DMS153 treated with DMSO at 0.1 percent for 48 hours (cell line): ENCODE data around the gene ZBTB39.
"Not testable (repeated sequence)": the region's sequence is repeated elsewhere in the genome, so short reads cannot be mapped to it uniquely, and the experiment has no call there.

Experiments used
- DNase-seq: peaks from one replicate; lab custom pipeline; 2025; ENCODE audit not compliant: unreplicated experiment; lab: John Stamatoyannopoulos, UW

Gene ZBTB39, protein sequence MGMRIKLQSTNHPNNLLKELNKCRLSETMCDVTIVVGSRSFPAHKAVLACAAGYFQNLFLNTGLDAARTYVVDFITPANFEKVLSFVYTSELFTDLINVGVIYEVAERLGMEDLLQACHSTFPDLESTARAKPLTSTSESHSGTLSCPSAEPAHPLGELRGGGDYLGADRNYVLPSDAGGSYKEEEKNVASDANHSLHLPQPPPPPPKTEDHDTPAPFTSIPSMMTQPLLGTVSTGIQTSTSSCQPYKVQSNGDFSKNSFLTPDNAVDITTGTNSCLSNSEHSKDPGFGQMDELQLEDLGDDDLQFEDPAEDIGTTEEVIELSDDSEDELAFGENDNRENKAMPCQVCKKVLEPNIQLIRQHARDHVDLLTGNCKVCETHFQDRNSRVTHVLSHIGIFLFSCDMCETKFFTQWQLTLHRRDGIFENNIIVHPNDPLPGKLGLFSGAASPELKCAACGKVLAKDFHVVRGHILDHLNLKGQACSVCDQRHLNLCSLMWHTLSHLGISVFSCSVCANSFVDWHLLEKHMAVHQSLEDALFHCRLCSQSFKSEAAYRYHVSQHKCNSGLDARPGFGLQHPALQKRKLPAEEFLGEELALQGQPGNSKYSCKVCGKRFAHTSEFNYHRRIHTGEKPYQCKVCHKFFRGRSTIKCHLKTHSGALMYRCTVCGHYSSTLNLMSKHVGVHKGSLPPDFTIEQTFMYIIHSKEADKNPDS

GRCh38 chr12:57005980-57006808 is at the start of gene ZBTB39:
Gene ZBTB39 (minus strand): TSS chr12:57006546. CDS start chr12:57004917, 1,629 bp downstream.
- peak; percentile 25 for DNase-seq

DNA sequence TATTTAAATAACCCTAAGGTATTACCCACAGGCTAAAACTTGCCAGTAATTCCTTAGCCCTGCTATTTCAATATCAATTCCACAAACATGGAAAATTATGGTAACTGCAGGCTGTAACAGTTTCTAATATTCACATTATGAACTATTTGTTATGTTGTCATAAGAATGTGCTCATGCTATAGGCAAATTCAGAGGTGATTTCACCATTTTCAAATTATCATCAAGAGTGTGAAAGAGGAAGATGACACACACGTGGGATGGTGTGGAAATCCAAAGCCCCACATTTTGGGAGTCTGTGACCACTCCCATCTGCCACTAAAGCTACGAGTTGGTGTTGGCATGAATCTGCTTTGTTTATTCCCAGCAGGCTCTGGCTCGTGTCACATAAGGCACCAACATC is 49.5 kb upstream of the ZBTB39 start:
- DNase-seq = no peak

GRCh38 chr12:57053901-57054300 is 47.6 kb upstream of the ZBTB39 start:
- not testable (repeated sequence) for DNase-seq

GRCh38 chr12:57053146-57053545 is 46.8 kb upstream of the ZBTB39 start:
- DNase-seq = not testable (repeated sequence)

DNA sequence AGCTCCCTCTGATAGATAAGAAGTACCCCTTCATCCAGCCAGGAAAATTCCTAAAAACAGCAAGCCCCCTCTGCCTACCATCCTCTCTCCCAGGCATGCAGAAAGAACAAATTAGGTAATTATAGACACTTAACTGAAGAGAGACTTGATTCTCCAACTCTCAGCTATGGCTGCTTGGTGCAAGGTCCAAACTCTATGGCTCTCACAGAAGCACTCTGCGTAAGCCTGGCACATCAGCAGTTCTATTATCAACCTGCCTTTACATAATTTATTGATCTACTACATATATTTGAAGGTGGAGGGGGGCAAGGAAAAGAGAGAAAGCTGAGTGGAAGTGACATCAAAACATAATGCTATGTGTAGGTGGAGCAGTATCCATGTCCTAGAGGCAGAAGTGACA is 44.7 kb upstream of the ZBTB39 start:
- DNase-seq = no peak

GRCh38 chr12:57049890-57050289 is 43.5 kb upstream of the ZBTB39 start, which contains the start of gene MYO1A:
Gene MYO1A (minus strand): TSS chr12:57050129. CDS start chr12:57048323, 1,806 bp downstream.
- DNase-seq = no peak

DNA sequence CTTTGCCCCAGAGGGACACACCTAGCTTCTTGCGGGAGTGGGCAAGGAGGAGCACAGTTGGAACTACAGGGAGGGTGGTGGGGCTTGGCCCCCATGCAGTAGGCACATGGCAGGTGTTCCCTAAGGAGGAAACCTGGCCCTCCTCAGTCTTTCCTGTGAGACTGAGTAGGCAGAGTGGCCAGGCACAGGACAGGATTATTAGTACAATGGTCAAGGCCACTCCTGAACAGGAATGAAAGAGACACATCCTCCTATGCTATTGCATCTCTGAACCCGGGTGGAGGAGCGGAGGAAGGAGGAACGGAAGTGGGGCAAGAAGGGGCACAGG is 42.7 kb upstream of the ZBTB39 start:
- DNase-seq = no peak

- no peak for DNase-seq
Measured at GRCh38 chr12:57048423-57049118, 42.2 kb upstream of the ZBTB39 start.

GRCh38 chr12:57047981-57048380 is 41.6 kb upstream of the ZBTB39 start:
- DNase-seq = no peak

DNA sequence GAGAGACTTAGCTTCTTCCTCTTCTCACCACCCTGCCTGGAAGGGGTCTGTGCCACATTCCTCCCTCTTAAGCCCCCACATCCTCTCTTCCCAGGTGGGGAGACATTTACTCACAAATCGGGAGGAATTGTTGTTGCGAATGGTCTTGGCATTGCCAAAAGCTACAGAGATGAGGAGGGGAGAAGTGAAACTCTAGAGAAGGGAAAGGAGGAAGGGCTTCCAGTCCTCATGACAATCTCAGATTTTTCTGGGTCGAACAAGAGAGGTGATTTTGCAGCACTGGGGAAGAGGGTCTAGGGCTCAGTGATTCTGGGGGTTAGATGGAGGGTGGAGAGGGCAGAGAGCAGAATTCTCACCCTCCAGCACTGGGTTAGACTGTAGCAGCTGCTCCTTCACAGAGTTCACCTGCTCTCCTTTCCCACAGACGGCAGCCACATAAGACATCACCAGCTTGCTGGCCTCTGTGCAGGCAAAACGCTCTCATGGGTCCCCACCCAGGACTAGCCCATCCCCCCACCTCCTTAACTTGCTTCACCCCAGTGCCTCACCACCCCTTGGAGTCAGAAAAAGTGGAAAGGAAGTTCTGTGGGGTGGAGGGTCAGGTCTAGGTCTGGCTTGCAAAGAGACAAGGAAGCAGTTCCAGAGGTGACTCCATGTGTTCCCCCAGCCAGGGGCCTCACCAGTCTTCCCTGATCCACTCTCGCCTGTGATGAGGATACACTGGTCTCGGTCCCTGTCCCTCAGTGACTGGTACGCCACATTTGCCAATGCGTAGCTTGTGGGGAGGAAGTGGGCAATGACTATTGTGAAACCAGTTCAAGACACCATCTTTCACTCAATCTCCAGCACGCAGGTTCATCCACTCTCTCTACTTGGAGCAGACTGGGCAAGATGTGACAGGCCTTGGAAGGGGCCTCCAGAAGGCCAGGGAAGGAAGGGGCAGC is 40.9 kb upstream of the ZBTB39 start:
- no peak for DNase-seq

DNA sequence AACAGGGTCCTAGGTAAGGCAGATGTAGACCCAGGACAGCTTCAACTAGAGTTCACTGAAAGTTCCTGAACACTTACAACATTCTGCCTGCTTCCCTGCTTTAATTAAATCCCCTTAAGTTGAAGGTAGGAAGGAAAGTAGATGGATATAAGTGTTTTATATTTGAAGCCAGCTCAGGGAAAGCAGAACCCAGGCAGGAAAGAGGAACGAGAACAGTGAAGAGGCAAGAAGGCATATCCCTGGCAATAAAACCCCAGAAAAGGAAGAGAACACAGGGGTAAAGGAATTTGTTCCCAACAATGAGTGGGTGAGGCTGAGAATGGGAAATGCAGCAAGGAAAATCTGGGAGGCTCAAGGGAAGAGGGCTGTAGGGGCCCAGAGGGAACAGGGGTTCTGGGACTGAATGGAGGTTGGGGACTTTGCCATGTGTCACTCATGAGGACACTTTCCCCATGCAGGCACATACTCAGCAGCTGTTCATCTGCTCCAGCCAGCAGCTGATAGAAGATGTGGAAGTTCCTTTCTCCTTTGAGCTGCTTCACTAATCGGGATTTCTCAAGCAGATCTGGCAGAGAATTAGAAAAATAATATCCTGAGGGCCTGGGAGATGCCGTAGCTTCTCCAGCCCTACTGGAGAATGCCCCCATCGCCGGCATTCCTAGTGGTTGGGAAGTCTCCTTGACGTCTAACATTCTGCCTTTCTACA is 39.9 kb upstream of the ZBTB39 start:
- no peak for DNase-seq

GRCh38 chr12:57044889-57045288 is 38.5 kb upstream of the ZBTB39 start:
- no peak for DNase-seq

GRCh38 chr12:57044468-57044867 is 38.1 kb upstream of the ZBTB39 start:
- no peak for DNase-seq

DNA sequence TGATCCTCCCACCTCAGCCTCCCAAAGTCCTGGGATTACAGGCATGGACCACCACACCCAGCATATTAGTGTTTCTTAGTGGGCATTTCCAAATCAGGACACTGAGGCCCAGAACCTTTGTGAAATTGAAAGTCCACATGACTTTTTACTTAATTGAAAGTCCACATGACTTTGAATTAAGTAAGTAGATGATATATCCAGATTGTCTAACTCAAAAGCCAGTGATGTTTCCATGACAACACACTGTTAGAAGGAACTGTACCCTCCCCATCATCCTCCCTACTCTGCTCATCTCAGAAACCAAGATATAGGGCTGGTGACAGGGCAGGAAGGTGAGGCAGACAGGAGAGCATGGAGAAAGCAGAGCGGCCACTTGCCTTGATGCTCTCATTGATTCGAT is 36.3 kb upstream of the ZBTB39 start:
- no peak for DNase-seq

DNA sequence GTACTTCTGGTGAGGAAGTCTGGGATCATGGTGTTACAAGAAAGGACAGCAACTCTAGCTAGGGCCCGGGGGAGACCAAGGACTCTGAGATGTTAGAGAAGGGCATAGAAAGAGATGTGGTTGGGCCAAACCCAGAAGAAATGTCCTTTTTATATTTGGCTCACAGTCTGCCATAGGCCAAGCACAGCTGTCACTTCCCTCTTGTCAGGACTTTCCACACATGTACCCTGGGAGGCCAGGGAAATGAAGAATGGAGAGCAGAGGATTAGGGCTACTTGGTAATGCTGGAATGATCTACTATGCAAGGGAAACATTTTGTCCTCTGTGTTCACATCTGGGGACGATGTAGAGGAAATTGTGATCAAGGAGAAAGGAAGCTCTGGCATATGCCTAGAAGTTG is 34.4 kb upstream of the ZBTB39 start:
- DNase-seq = no peak

DNA sequence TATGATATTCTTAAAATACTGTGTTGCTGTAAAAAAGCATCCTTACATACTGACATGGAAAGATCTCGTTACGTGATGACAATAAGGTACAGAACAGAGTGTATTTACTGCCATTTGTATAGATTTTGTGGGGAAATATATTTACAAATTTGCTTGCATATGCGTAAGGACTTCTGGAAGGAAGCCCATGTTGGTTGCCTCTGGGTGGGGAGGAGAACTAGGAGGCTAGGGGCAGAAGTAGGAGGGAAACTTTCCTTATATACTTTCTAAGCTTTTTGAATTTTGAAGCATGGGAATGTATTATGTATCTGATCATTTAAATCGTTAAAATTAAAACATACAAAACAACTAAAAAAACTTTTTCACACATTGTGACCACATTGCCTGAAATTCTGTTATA is 33.9 kb upstream of the ZBTB39 start:
- no peak for DNase-seq

DNA sequence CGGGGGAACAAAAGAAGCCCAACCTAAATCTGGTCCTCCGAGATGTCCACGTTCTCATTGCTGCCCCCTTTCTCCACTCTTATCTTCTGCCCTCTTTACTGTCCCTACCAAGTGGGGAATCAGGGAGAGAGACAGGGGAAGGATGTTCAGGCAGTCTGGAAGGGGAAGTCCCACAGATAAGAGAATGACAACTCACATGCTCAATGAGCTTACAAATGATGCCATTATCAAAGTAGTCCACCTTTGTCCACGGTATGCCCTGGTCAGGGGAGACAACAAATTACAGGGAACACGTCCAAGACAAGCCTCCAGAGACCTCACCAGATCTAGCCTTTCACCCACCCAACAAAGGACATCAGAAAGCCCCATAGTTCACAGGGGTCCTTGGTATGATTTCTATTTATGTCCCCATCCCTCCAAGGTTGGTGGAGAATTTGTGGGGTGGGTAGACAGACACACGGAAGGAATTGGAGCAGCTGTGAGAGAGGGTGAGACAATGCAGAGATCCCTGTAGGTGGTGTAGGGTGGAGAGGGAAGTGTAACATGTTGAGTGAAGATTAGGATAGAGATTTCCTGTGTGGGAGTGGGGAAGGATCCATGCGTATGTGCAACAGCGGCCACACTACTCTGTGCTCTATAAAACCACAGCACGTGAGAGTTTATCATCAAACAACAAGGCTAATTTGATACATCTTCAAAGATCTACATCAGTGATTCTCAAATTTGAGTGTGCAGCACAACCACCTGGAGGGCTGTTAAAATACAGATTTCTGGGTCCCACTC is 32.9 kb upstream of the ZBTB39 start:
- no peak for DNase-seq

- no peak for DNase-seq
Measured at GRCh38 chr12:57037264-57037663, 30.9 kb upstream of the ZBTB39 start.
